PC-9 (cell line): ENCODE data around the gene LRMDA. TPM values are rescaled to one million over a fixed set of nuclear protein-coding genes. Genes with fewer than 3 reads are reported as not detected.

Experiments
- BruUV-seq: library from RNA; stranded (reverse); fragments of 400-500 nt; replicated peaks from 2 replicates; lab custom pipeline; 2021; lab: Mats Ljungman, UMichigan
- CTCF ChIA-PET: fragments of 300-600 bp; sonication (Branson Sonifier 250); formaldehyde crosslinking; loops from one replicate; lab custom pipeline; 2022; ENCODE audit warnings: antibody characterized with exemption; lab: Charles Lee
- POLR2A ChIA-PET: fragments of 300-600 bp; sonication (Branson Sonifier 250); formaldehyde crosslinking; loops from one replicate; lab custom pipeline; 2022; ENCODE audit warnings: antibody characterized with exemption; ENCODE audit not compliant: unreplicated experiment; lab: Charles Lee
- DNase-seq, 2 experiments: peaks; one replicate each; pipeline versions ENCODE4 v3.0.0 to v3.0.0-alpha.2; 2015 to 2022; ENCODE audit warnings: mixed read lengths in 1 of 2
- H2AFZ ChIP-seq: fragments of 200-600 bp; sonication (generic); 2 replicates; pipeline ENCODE4 v1.8.1; 2017; ENCODE audit warnings: antibody characterized with exemption
- H3F3A ChIP-seq: fragments of 200-600 bp; sonication (generic); 2 replicates; pipeline ENCODE4 v1.8.1; 2017; ENCODE audit warnings: antibody characterized with exemption, mild to moderate bottlenecking, low read depth; ENCODE audit not compliant: insufficient read depth
- H3K27ac ChIP-seq: fragments of 200-600 bp; sonication (generic); 2 replicates; pipeline ENCODE4 v1.6.1; 2016; ENCODE audit warnings: mixed run types
- H3K27me3 ChIP-seq: fragments of 200-600 bp; sonication (generic); 2 replicates; pipeline ENCODE4 v1.6.1; 2016; ENCODE audit warnings: low read depth, mixed run types; ENCODE audit not compliant: insufficient read depth
- H3K36me3 ChIP-seq: fragments of 200-600 bp; sonication (generic); 2 replicates; pipeline ENCODE4 v1.6.1; 2016; ENCODE audit warnings: low read depth, mixed run types
- H3K4me1 ChIP-seq: fragments of 200-600 bp; sonication (generic); replicated peaks from 2 replicates; pipeline ENCODE4 v1.6.1; 2016; ENCODE audit warnings: mixed run types; ENCODE audit not compliant: insufficient read depth
- H3K4me2 ChIP-seq: fragments of 200-600 bp; sonication (generic); 2 replicates; pipeline ENCODE4 v1.6.1; 2017; ENCODE audit warnings: mixed run types
- H3K4me3 ChIP-seq: fragments of 200-600 bp; sonication (generic); 2 replicates; pipeline ENCODE4 v1.6.1; 2016; ENCODE audit warnings: mixed run types
- H3K79me2 ChIP-seq: fragments of 200-600 bp; sonication (generic); 2 replicates; pipeline ENCODE4 v1.6.1; 2017; ENCODE audit warnings: low read depth, mixed run types
- H3K9me2 ChIP-seq: fragments of 200-600 bp; sonication (generic); 2 replicates; pipeline ENCODE4 v1.8.1; 2017; ENCODE audit warnings: mild to moderate bottlenecking; ENCODE audit not compliant: insufficient read depth
- H3K9me3 ChIP-seq: fragments of 200-600 bp; sonication (generic); 2 replicates; pipeline ENCODE4 v1.8.1; 2016; ENCODE audit warnings: low read depth; ENCODE audit not compliant: insufficient read depth
- H4K20me1 ChIP-seq: fragments of 200-600 bp; sonication (generic); 2 replicates; pipeline ENCODE4 v1.8.1; 2017; ENCODE audit not compliant: insufficient read depth
- CTCF ChIP-seq: fragments of 200-600 bp; sonication (generic); conservative IDR thresholded peaks from 2 replicates; pipeline ENCODE4 v1.6.1; 2017; ENCODE audit warnings: mixed run types, antibody characterized with exemption, mild to moderate bottlenecking, moderate library complexity
- EZH2 ChIP-seq: fragments of 200-600 bp; sonication (generic); IDR thresholded peaks from 2 replicates; pipeline ENCODE4 v1.8.0; 2017; ENCODE audit warnings: antibody characterized with exemption, low read depth
- intact Hi-C: fragments of 100-400 bp; cut with micrococcal nuclease; formaldehyde crosslinking; loops from one replicate; pipeline ENCODE4 v1.10.0; 2022; ENCODE audit not compliant: unreplicated experiment
- total RNA-seq: library from RNA; stranded (reverse); gene quantifications from 2 replicates; pipeline ENCODE4 v1.2.3, GENCODE V29; 2021

LRMDA gene
- total RNA-seq, 1 experiment from 2014 or later = not detected

DNA sequence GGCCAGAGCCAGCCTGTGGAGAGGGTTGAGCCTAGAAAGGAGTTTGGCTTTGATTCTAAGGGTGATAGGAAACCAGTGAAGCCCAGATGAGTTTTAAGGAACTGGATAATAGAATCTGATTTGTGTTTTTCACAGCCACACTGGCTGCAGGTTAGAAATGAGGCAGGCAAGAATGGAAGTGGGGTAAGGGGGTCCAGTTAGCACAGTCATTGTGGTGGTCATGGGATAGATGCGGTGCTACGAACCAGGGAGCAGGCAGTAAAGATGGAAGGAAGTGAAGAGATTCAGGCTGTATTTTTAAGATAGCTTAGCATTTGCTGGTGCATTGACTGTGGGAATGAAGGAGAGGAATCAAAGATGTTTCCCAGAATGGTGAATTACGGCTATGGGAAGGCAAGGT, 322.2 kb downstream of the LRMDA start:
- CTCF ChIA-PET = no interaction called here

DNA sequence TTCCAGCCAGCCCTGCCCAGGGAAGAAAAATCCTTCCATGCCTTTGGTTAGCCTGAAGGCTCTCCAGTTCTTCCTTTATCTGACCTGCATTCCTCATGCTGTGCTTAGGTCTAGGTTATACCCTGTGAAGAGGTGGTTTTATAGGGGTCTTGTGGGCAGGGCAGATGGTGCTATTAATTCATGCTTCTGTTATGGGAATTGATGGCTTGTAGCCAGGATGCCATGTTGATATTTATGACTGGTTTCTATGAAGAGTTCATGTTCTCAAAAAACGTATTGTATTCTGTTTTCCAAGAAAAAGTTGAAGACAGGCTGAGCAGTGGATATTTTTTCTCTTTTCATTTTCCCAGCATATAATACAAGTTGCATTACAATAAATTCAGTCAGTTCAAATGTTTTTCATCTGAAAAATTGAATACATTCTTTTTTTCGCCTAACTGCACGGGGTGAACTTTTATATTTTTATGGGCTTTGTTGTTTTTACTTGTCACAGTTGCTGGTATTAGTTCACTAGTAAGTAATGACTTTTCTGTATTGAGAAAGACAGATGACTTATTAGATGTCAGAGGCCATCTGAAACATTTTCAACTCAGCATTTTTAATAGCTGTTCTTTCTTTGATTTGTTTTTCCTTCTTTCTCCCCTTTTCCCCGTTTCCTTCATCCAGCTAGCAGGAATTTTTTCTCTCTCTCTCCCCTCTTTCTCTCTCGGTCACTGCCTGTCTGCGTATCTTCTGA, 322.8 kb downstream of the LRMDA start:
- Histone ChIP-seq H3K4me3 (no peak overlapping the region), H3F3A (no peaks in the 10 kb centered on the region), H3K27me3 (no peaks in the 10 kb centered on the region), H4K20me1 (no peaks in the 10 kb centered on the region), H3K79me2 (no peaks in the 10 kb centered on the region), H3K4me2 (no peak overlapping the region), H3K9me2 (no peaks in the 10 kb centered on the region), H3K4me1 (no peaks in the 10 kb centered on the region), H3K9me3 (no peaks in the 10 kb centered on the region), H3K27ac (no peak overlapping the region), H3K36me3 (no peaks in the 10 kb centered on the region), H2AFZ (no peak overlapping the region)
- no peak for DNase-seq
- POLR2A ChIA-PET = no interaction called here
- TF ChIP-seq CTCF = no peak
- no peak for TF ChIP-seq EZH2
- no TSS peak for BruUV-seq
- intact Hi-C loops = no loop called here
- CTCF ChIA-PET = no interaction called here

More for the DNA sequence above, 322.2 kb downstream of the LRMDA start:
- Histone ChIP-seq H2AFZ (no peak overlapping the region), H3F3A (no peaks in the 10 kb centered on the region), H3K36me3 (no peaks in the 10 kb centered on the region), H4K20me1 (no peaks in the 10 kb centered on the region), H3K27ac (no peak overlapping the region), H3K9me2 (no peaks in the 10 kb centered on the region), H3K4me2 (no peak overlapping the region), H3K9me3 (no peaks in the 10 kb centered on the region), H3K79me2 (no peaks in the 10 kb centered on the region), H3K27me3 (no peaks in the 10 kb centered on the region), H3K4me1 (no peaks in the 10 kb centered on the region), H3K4me3 (no peak overlapping the region)
- no peak for DNase-seq
- intact Hi-C loops = no loop called here
- no TSS peak for BruUV-seq
- no peak for TF ChIP-seq EZH2
- TF ChIP-seq CTCF = no peak
- POLR2A ChIA-PET = no interaction called here

DNA sequence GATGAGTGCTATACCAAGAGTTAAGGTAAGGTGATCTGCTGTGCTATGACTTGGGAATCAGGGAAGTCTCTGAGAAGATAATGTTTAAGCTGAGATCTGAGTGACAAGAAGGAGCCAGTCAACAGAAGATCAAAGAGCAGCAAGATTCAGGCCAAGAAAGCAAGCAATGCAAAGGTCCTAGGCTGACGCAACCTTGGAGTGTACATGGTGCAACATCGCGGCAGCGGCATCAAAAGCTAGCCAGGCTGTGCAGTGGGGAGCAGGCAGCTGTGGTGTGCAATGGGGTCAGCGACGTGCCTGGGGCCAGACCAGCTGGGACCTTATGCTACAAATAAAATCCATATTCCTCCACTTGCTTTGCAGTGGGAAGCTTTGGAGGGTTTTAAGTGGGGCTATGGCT, 324.1 kb downstream of the LRMDA start:
- no peaks in the 10 kb centered on the region for H3K9me3 ChIP-seq
- H3F3A ChIP-seq = no peaks in the 10 kb centered on the region
- no peak overlapping the region for H3K4me3 ChIP-seq
- DNase-seq = no peak
- TF ChIP-seq CTCF (no peak), EZH2 (no peak)
- no peaks in the 10 kb centered on the region for H4K20me1 ChIP-seq
- no peaks in the 10 kb centered on the region for H3K36me3 ChIP-seq
- H3K27me3 ChIP-seq = no peaks in the 10 kb centered on the region
- no peaks in the 10 kb centered on the region for H3K9me2 ChIP-seq
- no peaks in the 10 kb centered on the region for H3K4me1 ChIP-seq
- CTCF ChIA-PET = no interaction called here
- H3K27ac ChIP-seq = no peak overlapping the region
- POLR2A ChIA-PET = no interaction called here
- no TSS peak for BruUV-seq
- H2AFZ ChIP-seq = no peak overlapping the region
- H3K4me2 ChIP-seq = no peak overlapping the region
- no peaks in the 10 kb centered on the region for H3K79me2 ChIP-seq
- intact Hi-C loops = no loop called here
